ENCODE measurements around the gene SMAD6.

Gene SMAD6

GRCh38 chr15:66662522-66662921 lies 39.5 kb upstream of the SMAD6 start:
- Mint-ChIP-seq H3K4me3 (no peak overlapping the region), H3K36me3 (ENCODE audit: low read depth) (peaks cover under 1% of the 10 kb centered on the region), H3K9me3 (peaks cover 1% of the 10 kb centered on the region), H3K27ac (no peak overlapping the region), H3K4me1 (ENCODE audit: low read depth) (no peaks in the 10 kb centered on the region), H3K27me3 (peaks cover 2% of the 10 kb centered on the region)
- intact Hi-C loops (cut with micrococcal nuclease): no loop called here

GRCh38 chr15:66663664-66664063 lies 38.4 kb upstream of the SMAD6 start:
- Mint-ChIP-seq H3K9me3 (peaks cover 9% of the 10 kb centered on the region), H3K27ac (no peak overlapping the region), H3K4me3 (no peak overlapping the region), H3K4me1 (ENCODE audit: low read depth) (no peaks in the 10 kb centered on the region), H3K27me3 (no peaks in the 10 kb centered on the region), H3K36me3 (ENCODE audit: low read depth) (peaks cover 6% of the 10 kb centered on the region)
- intact Hi-C loops (cut with micrococcal nuclease): no loop called here

GRCh38 chr15:66670175-66670574 lies 31.9 kb upstream of the SMAD6 start:
- intact Hi-C loops (cut with micrococcal nuclease): no loop called here
- no peak overlapping the region for H3K4me3 Mint-ChIP-seq
- H3K9me3 Mint-ChIP-seq: peaks cover 9% of the 10 kb centered on the region
- peaks cover 8% of the 10 kb centered on the region for H3K4me1 Mint-ChIP-seq (ENCODE audit: low read depth)
- peaks cover 2% of the 10 kb centered on the region for H3K27me3 Mint-ChIP-seq
- no peak overlapping the region for H3K27ac Mint-ChIP-seq
- H3K36me3 Mint-ChIP-seq (ENCODE audit: low read depth): peaks cover 6% of the 10 kb centered on the region

GRCh38 chr15:66670762-66671580 lies 31.1 kb upstream of the SMAD6 start:
- H3K4me3 Mint-ChIP-seq: no peak overlapping the region
- H3K4me1 Mint-ChIP-seq (ENCODE audit: low read depth): peaks cover 15% of the 10 kb centered on the region
- H3K27me3 Mint-ChIP-seq: peaks cover 2% of the 10 kb centered on the region
- peaks cover 6% of the 10 kb centered on the region for H3K36me3 Mint-ChIP-seq (ENCODE audit: low read depth)
- intact Hi-C loops (cut with micrococcal nuclease): no loop called here
- H3K9me3 Mint-ChIP-seq: peaks cover 9% of the 10 kb centered on the region
- no peak overlapping the region for H3K27ac Mint-ChIP-seq

- Mint-ChIP-seq H3K27ac (no peak overlapping the region), H3K4me3 (no peak overlapping the region), H3K36me3 (ENCODE audit: low read depth) (peaks cover 3% of the 10 kb centered on the region), H3K27me3 (peaks cover 2% of the 10 kb centered on the region), H3K4me1 (ENCODE audit: low read depth) (peaks cover 20% of the 10 kb centered on the region), H3K9me3 (peaks cover 4% of the 10 kb centered on the region)
- intact Hi-C loops (cut with micrococcal nuclease): no loop called here
Measured at GRCh38 chr15:66672867-66673266, 29.2 kb upstream of the SMAD6 start.

GRCh38 chr15:66673410-66674322 lies 28.4 kb upstream of the SMAD6 start:
- no peaks in the 10 kb centered on the region for H3K36me3 Mint-ChIP-seq (ENCODE audit: low read depth)
- peaks cover 2% of the 10 kb centered on the region for H3K27me3 Mint-ChIP-seq
- no peak overlapping the region for H3K27ac Mint-ChIP-seq

GRCh38 chr15:66674756-66675155 lies 27.3 kb upstream of the SMAD6 start:
- intact Hi-C loops (cut with micrococcal nuclease): no loop called here
- peaks cover 29% of the 10 kb centered on the region for H3K4me1 Mint-ChIP-seq (ENCODE audit: low read depth)
- no peak overlapping the region for H3K27ac Mint-ChIP-seq
- no peaks in the 10 kb centered on the region for H3K9me3 Mint-ChIP-seq
- H3K4me3 Mint-ChIP-seq: no peak overlapping the region
- H3K27me3 Mint-ChIP-seq: peaks cover 2% of the 10 kb centered on the region
- no peaks in the 10 kb centered on the region for H3K36me3 Mint-ChIP-seq (ENCODE audit: low read depth)

More at GRCh38 chr15:66673410-66674322, 28.4 kb upstream of the SMAD6 start:
- intact Hi-C loops (cut with micrococcal nuclease): no loop called here
- Mint-ChIP-seq H3K4me3 (no peak overlapping the region), H3K4me1 (ENCODE audit: low read depth) (peaks cover 28% of the 10 kb centered on the region), H3K9me3 (no peaks in the 10 kb centered on the region)

- H3K4me1 Mint-ChIP-seq (ENCODE audit: low read depth): peaks cover 29% of the 10 kb centered on the region
- peaks cover 2% of the 10 kb centered on the region for H3K27me3 Mint-ChIP-seq
- intact Hi-C loops (cut with micrococcal nuclease): no loop called here
- no peaks in the 10 kb centered on the region for H3K36me3 Mint-ChIP-seq (ENCODE audit: low read depth)
- no peak overlapping the region for H3K4me3 Mint-ChIP-seq
- no peaks in the 10 kb centered on the region for H3K9me3 Mint-ChIP-seq
- H3K27ac Mint-ChIP-seq: peak overlapping the region; percentile 67
Measured at GRCh38 chr15:66675446-66675845, 26.6 kb upstream of the SMAD6 start.

GRCh38 chr15:66677336-66677735 lies 24.7 kb upstream of the SMAD6 start:
- Mint-ChIP-seq H3K9me3 (peaks cover 6% of the 10 kb centered on the region), H3K27ac (no peak overlapping the region), H3K4me3 (no peak overlapping the region), H3K27me3 (peaks cover 2% of the 10 kb centered on the region), H3K36me3 (ENCODE audit: low read depth) (no peaks in the 10 kb centered on the region), H3K4me1 (ENCODE audit: low read depth) (peaks cover 29% of the 10 kb centered on the region)
- intact Hi-C loops (cut with micrococcal nuclease): no loop called here

GRCh38 chr15:66679061-66679656 lies 22.9 kb upstream of the SMAD6 start:
- H3K27me3 Mint-ChIP-seq: no peaks in the 10 kb centered on the region
- H3K9me3 Mint-ChIP-seq: peaks cover 6% of the 10 kb centered on the region
- H3K27ac Mint-ChIP-seq: no peak overlapping the region
- H3K36me3 Mint-ChIP-seq (ENCODE audit: low read depth): no peaks in the 10 kb centered on the region
- no peak overlapping the region for H3K4me3 Mint-ChIP-seq
- H3K4me1 Mint-ChIP-seq (ENCODE audit: low read depth): peaks cover 37% of the 10 kb centered on the region
- intact Hi-C loops (cut with micrococcal nuclease): no loop called here

GRCh38 chr15:66679657-66680108 lies 22.4 kb upstream of the SMAD6 start:
- Mint-ChIP-seq H3K9me3 (peaks cover 6% of the 10 kb centered on the region), H3K4me3 (no peak overlapping the region), H3K36me3 (ENCODE audit: low read depth) (no peaks in the 10 kb centered on the region), H3K27ac (no peak overlapping the region), H3K4me1 (ENCODE audit: low read depth) (peaks cover 34% of the 10 kb centered on the region), H3K27me3 (no peaks in the 10 kb centered on the region)
- intact Hi-C loops (cut with micrococcal nuclease): no loop called here

- H3K27me3 Mint-ChIP-seq: no peaks in the 10 kb centered on the region
- H3K36me3 Mint-ChIP-seq (ENCODE audit: low read depth): no peaks in the 10 kb centered on the region
- H3K9me3 Mint-ChIP-seq: peaks cover 6% of the 10 kb centered on the region
- intact Hi-C loops (cut with micrococcal nuclease): no loop called here
- peaks cover 26% of the 10 kb centered on the region for H3K4me1 Mint-ChIP-seq (ENCODE audit: low read depth)
- no peak overlapping the region for H3K27ac Mint-ChIP-seq
- no peak overlapping the region for H3K4me3 Mint-ChIP-seq
Measured at GRCh38 chr15:66680502-66680901, 21.5 kb upstream of the SMAD6 start.

- intact Hi-C loops (cut with micrococcal nuclease): no loop called here
- Mint-ChIP-seq H3K27me3 (no peaks in the 10 kb centered on the region), H3K4me3 (no peak overlapping the region), H3K9me3 (peaks cover 6% of the 10 kb centered on the region), H3K36me3 (ENCODE audit: low read depth) (no peaks in the 10 kb centered on the region), H3K27ac (no peak overlapping the region), H3K4me1 (ENCODE audit: low read depth) (peaks cover 23% of the 10 kb centered on the region)
Measured at GRCh38 chr15:66681395-66681794, 20.6 kb upstream of the SMAD6 start.

- H3K4me1 Mint-ChIP-seq (ENCODE audit: low read depth): peaks cover 23% of the 10 kb centered on the region
- intact Hi-C loops (cut with micrococcal nuclease): no loop called here
- no peaks in the 10 kb centered on the region for H3K36me3 Mint-ChIP-seq (ENCODE audit: low read depth)
Measured at GRCh38 chr15:66682246-66682645, 19.8 kb upstream of the SMAD6 start.

More at GRCh38 chr15:66682246-66682645, 19.8 kb upstream of the SMAD6 start:
- Mint-ChIP-seq H3K27me3 (no peaks in the 10 kb centered on the region), H3K27ac (no peak overlapping the region), H3K4me3 (no peak overlapping the region), H3K9me3 (peaks cover 6% of the 10 kb centered on the region)
